Measurements from ENCODE around the gene PRKCA. TPM values are rescaled to one million over a fixed set of nuclear protein-coding genes. Genes with fewer than 3 reads are reported as not detected.

PRKCA gene
- total RNA-seq, 1 donor from 2014 or later = 29.0 TPM

GRCh38 chr17:66777689-66778225 is 475.3 kb downstream of the PRKCA start:
- Histone ChIP-seq H3K36me3 (no peaks in the 10 kb centered on the region), H3K4me1 (peaks cover 3% of the 10 kb centered on the region), H3K4me3 (no peak overlapping the region), H3K9me3 (no peaks in the 10 kb centered on the region), H3K27ac (peak overlapping the region; percentile 11), H3K27me3 (ENCODE audit: low read depth) (no peaks in the 10 kb centered on the region)
- DNase-seq (peak; percentile 79), ATAC-seq (peak; percentile 72 to 74)
- intact Hi-C loops (cut with DNase I) = no loop called here
- TF ChIP-seq CTCF (IDR thresholded peaks at IDR 0.05) = no peak

GRCh38 chr17:66778531-66779236 is 476.3 kb downstream of the PRKCA start:
- Histone ChIP-seq H3K4me3 (no peak overlapping the region), H3K27ac (no peak overlapping the region), H3K27me3 (ENCODE audit: low read depth) (no peaks in the 10 kb centered on the region), H3K36me3 (no peaks in the 10 kb centered on the region), H3K4me1 (peaks cover 3% of the 10 kb centered on the region), H3K9me3 (no peaks in the 10 kb centered on the region)
- intact Hi-C loops (cut with DNase I) = no loop called here
- no peak for TF ChIP-seq CTCF (IDR thresholded peaks at IDR 0.05)
- ATAC-seq (no peak), DNase-seq (no peak)

GRCh38 chr17:66779237-66779606 is 476.8 kb downstream of the PRKCA start:
- peak; percentile 36 to 59 for ATAC-seq

GRCh38 chr17:66781135-66781534 is 478.7 kb downstream of the PRKCA start:
- Histone ChIP-seq H3K4me3 (no peak overlapping the region), H3K4me1 (peaks cover 3% of the 10 kb centered on the region), H3K36me3 (no peaks in the 10 kb centered on the region), H3K27ac (no peak overlapping the region), H3K9me3 (no peaks in the 10 kb centered on the region), H3K27me3 (ENCODE audit: low read depth) (no peaks in the 10 kb centered on the region)
- no peak for TF ChIP-seq CTCF (IDR thresholded peaks at IDR 0.05)
- ATAC-seq (no peak), DNase-seq (no peak)
- intact Hi-C loops (cut with DNase I) = no loop called here

More at GRCh38 chr17:66779237-66779606, 476.8 kb downstream of the PRKCA start:
- no peak for DNase-seq
- H3K4me3 ChIP-seq = no peak overlapping the region
- H3K27ac ChIP-seq = no peak overlapping the region
- peaks cover 3% of the 10 kb centered on the region for H3K4me1 ChIP-seq
- H3K36me3 ChIP-seq = no peaks in the 10 kb centered on the region
- TF ChIP-seq CTCF (IDR thresholded peaks at IDR 0.05) = no peak
- no peaks in the 10 kb centered on the region for H3K27me3 ChIP-seq (ENCODE audit: low read depth)
- intact Hi-C loops (cut with DNase I) = no loop called here
- no peaks in the 10 kb centered on the region for H3K9me3 ChIP-seq

GRCh38 chr17:66782851-66783250 is 480.4 kb downstream of the PRKCA start:
- Histone ChIP-seq H3K4me3 (no peak overlapping the region), H3K4me1 (no peaks in the 10 kb centered on the region), H3K27me3 (ENCODE audit: low read depth) (no peaks in the 10 kb centered on the region), H3K9me3 (no peaks in the 10 kb centered on the region), H3K36me3 (peaks cover 14% of the 10 kb centered on the region), H3K27ac (no peak overlapping the region)
- no peak for DNase-seq
- intact Hi-C loops (cut with DNase I) = no loop called here
- ATAC-seq = no peak
- TF ChIP-seq CTCF (IDR thresholded peaks at IDR 0.05) = no peak
